ENCODE data around the gene CRISP1.
"Not testable (repeated sequence)": the region's sequence is repeated elsewhere in the genome, so short reads cannot be mapped to it uniquely, and the experiment has no call there.

CRISP1 gene

GRCh38 chr6:49905296-49905695 lies 39.0 kb upstream of the CRISP1 start:
- H3K4me3 ChIP-seq (ENCODE audit: low read length), result no peak overlapping the region
- no peak for DNase-seq (ENCODE audit: low read depth)
- TF ChIP-seq CTCF (conservative IDR thresholded peaks at IDR 0.05; ENCODE audit: low read depth, low read length), result no peak

DNA sequence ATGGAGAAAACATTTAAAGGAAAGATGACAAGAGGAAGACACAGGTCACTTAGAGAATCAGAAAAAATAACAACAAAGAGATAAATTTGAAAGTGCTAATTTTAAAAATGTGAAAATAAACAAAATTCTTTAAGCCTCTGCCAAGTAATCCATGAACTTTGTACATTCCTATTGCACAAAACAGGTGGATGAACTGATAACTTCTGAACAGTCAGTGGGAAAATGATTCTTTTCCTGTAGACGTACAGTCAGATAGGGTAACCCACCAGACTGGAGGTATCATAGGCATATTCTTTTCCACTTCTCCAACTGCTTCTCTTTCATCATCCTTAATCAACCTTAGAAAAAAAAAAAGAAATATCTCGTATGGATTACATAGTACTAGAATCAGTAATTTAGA lies 36.5 kb upstream of the CRISP1 start:
- no peak for DNase-seq (ENCODE audit: low read depth)
- no peak overlapping the region for H3K4me3 ChIP-seq (ENCODE audit: low read length)
- no peak for TF ChIP-seq CTCF (conservative IDR thresholded peaks at IDR 0.05; ENCODE audit: low read depth, low read length)

- no peak for DNase-seq (ENCODE audit: low read depth)
- no peak for TF ChIP-seq CTCF (conservative IDR thresholded peaks at IDR 0.05; ENCODE audit: low read depth, low read length)
Observed at GRCh38 chr6:49898904-49899566, 32.7 kb upstream of the CRISP1 start.

DNA sequence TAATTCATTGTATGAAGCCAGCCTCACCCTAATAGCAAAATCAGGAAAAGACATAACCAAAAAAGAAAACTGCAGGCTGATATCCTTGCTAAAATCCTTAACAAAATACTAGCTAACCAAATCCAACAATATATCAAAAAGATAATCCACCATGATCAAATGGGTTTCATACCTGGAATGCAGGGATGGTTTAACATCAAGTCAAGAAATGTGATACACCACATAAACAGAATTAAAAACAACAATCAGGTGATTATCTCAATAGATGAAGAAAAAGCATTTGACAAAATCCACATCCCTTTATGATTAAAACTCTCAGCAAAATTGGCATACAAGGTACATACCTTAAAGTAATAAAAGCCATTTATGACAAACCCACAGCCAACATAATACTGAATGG lies 29.2 kb upstream of the CRISP1 start:
- not testable (repeated sequence) for H3K4me3 ChIP-seq (ENCODE audit: low read length); DNase-seq (ENCODE audit: low read depth)

More at GRCh38 chr6:49898904-49899566, 32.7 kb upstream of the CRISP1 start:
- no peak overlapping the region for H3K4me3 ChIP-seq (ENCODE audit: low read length)

- TF ChIP-seq CTCF (conservative IDR thresholded peaks at IDR 0.05; ENCODE audit: low read depth, low read length), result no peak
- no peak for DNase-seq (ENCODE audit: low read depth)
- no peak overlapping the region for H3K4me3 ChIP-seq (ENCODE audit: low read length)
Observed at GRCh38 chr6:49892280-49892679, 25.9 kb upstream of the CRISP1 start.

GRCh38 chr6:49890988-49891387 lies 24.7 kb upstream of the CRISP1 start:
- DNase-seq (ENCODE audit: low read depth), result no peak
- TF ChIP-seq CTCF (conservative IDR thresholded peaks at IDR 0.05; ENCODE audit: low read depth, low read length), result no peak
- no peak overlapping the region for H3K4me3 ChIP-seq (ENCODE audit: low read length)

DNA sequence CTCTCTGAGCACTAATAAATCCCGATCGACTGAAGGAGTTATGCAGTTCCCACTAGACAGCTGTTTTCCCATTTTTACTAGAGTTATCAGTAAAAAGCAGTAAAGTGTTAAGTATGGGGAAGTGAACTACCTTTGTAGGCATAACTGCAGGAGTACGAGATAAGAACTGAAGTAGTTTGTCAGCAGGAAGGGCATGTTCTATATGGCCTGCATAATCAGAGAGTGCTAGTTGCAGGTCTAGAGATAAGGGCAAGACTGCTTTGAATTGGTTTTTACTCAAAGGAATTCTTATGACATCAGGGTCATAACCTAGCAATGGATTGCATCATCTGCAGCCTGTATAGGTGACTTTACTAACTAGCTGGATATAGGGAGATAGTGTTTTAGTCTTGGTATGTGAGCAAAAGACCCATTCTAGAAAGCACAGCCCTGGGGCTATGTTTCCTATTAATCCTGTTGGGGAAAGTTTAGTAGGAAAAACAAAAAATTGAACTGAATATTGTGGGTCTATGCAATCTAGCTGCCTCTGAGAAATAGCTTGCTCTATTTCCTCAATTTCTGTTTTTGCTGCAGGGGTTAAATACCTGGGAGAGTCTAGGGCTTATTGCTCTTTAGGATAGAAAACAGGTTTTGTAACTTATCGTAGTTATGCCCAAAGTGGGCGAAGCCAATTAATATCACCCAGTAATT lies 22.6 kb upstream of the CRISP1 start:
- TF ChIP-seq CTCF (conservative IDR thresholded peaks at IDR 0.05; ENCODE audit: low read depth, low read length), result no peak
- DNase-seq (ENCODE audit: low read depth), result no peak
- no peak overlapping the region for H3K4me3 ChIP-seq (ENCODE audit: low read length)

Measured in retinal pigment epithelial cell (primary cell).